Measurements from ENCODE around the gene MED31. TPM values are rescaled to one million over a fixed set of nuclear protein-coding genes. Genes with fewer than 3 reads are reported as not detected.
"Not testable (repeated sequence)": the region's sequence is repeated elsewhere in the genome, so short reads cannot be mapped to it uniquely, and the experiment has no call there.

Gene MED31
- total RNA-seq, 1 experiment from 2014 or later: 27.2 TPM

DNA sequence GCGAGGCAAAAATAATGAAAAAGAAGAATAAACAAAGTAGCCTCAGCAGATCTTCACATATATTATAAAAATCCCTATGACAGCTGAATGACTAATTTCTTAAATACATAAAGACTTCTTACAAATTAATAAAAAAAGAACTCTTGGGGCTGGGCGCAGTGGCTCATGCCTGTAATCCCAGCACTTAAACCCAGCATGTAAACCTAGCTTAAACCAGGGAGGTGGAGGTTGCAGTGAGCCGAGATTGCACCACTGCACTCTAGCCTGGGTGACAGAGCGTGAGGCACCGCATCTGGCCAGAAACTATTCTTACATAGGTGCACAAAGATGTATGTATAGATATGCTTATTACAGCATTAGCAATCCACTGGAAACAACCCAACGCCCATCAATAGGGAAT, 27.8 kb upstream of the MED31 start:
- DNase-seq (ENCODE audit: low spot score): no peak
- in situ Hi-C loops (cut with HindIII; ENCODE audit: low sequenced_read_pairs): no loop called here

DNA sequence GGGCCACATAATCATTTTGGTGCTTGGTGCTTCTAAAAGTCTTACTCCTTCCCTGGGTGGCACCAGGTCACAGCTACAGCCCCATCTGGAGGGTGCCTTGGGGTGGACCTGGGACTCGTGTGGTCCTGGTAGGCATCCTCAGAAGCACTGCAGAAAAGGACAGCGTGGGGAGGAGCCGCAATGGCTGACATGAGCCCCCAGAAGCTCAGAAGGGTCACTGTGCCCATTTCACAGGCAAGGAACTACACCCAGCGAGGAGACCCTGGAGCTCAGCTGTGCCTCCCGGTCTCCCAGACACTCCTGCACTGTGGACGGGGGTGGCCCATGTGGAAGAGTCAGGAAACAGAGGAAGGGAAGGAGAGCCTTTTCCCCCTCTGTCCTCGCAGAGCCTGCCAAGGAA, 26.5 kb upstream of the MED31 start:
- in situ Hi-C loops (cut with HindIII; ENCODE audit: low sequenced_read_pairs): no loop called here
- DNase-seq (ENCODE audit: low spot score): no peak

- no peak for DNase-seq (ENCODE audit: low spot score)
- in situ Hi-C loops (cut with HindIII; ENCODE audit: low sequenced_read_pairs): no loop called here
Measured at GRCh38 chr17:6677158-6677831, 25.9 kb upstream of the MED31 start.

DNA sequence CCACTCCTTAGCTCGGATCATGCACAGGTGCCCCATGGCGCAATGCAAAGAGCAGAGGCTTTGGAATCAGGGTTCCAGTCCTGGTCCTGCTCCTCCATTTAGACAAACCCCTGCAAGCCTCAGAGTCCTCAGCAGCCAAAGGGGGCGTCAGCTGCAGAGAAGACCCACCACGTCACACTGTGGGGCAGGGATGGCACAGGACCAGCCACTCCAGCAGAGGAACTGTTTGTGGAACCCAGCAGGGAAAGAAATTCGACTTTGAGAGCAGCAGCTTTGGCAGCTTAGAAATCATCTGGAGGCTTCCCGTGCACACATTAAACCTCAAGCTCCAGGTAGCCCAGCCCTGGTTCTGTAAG, 25.4 kb upstream of the MED31 start:
- in situ Hi-C loops (cut with HindIII; ENCODE audit: low sequenced_read_pairs): no loop called here
- no peak for DNase-seq (ENCODE audit: low spot score)

DNA sequence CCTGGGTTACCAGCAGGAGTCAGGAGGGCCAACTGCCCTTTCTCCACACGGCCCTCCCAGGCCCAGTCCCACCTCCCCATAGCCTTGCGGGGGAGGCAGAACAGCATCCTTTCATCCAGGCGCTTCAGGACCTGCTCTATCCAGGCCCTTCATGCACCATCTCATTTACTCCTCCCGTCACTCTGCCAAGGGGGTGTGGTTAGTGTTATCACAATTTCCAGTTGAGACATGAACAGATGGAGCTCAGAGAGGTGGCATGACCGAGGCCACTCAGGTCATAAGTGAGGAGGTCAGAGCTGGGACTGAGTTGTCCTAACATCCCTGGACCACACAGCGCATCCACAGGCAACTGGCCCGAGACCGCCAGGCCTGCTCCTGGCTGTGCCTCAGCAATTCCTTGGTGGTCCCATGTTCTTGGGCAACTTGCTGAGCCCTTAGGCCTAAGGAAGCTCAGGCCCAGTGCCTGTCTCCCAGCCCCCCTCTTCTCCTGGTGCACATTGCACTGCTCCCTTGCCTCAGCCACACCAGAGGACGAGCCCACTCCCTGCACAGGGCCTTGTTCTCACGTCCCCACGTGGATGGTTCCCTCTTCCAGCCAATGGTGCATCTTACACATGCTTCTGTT, 23.9 kb upstream of the MED31 start:
- in situ Hi-C loops (cut with HindIII; ENCODE audit: low sequenced_read_pairs): no loop called here
- DNase-seq (ENCODE audit: low spot score): no peak

- in situ Hi-C loops (cut with HindIII; ENCODE audit: low sequenced_read_pairs): no loop called here
- DNase-seq (ENCODE audit: low spot score): no peak
Measured at GRCh38 chr17:6674586-6674985, 23.2 kb upstream of the MED31 start.

DNA sequence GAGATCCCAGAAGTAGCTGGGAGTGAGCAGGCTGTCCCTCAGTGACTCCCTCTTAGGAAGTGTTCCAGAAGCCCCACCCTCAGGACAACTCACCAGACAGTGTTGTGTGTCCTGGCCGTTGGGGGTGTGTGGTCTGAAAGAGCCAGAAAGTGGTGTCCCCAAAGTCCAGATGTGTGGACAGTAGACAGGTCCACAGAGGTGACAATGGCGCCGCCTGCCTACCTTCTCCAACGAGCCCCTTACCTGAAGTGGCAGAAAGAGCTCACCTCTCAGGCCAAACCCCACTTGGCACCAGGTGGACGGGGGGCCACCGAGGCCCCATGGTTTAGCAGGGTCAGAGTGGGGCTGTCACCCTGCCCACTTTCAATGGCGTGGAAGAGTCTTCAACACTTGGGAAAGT, 20.0 kb upstream of the MED31 start:
- in situ Hi-C loops (cut with HindIII; ENCODE audit: low sequenced_read_pairs): no loop called here

DNA sequence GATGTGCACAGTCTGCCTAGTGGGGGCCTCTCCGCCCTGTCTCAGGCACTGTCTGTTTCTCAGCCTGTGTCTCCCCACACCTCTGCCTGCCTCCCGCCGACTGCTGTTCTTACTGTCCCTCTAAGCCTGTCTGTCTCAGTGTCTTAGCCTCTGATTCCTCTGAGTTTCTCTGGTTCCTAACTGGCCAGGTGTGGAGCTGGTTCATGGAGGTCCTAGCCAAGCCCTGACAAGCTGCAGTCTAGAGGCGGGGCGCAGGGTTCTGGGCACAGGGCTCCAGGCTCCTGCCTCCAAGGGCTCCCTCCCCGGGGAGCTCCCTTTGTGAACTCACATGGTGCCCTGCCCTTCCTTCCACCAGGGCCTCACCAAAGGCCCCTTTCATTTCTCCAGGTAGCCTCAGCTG, 19.6 kb upstream of the MED31 start:
- in situ Hi-C loops (cut with HindIII; ENCODE audit: low sequenced_read_pairs): no loop called here

More for the DNA sequence above, 20.0 kb upstream of the MED31 start:
- no peak for DNase-seq (ENCODE audit: low spot score)

DNA sequence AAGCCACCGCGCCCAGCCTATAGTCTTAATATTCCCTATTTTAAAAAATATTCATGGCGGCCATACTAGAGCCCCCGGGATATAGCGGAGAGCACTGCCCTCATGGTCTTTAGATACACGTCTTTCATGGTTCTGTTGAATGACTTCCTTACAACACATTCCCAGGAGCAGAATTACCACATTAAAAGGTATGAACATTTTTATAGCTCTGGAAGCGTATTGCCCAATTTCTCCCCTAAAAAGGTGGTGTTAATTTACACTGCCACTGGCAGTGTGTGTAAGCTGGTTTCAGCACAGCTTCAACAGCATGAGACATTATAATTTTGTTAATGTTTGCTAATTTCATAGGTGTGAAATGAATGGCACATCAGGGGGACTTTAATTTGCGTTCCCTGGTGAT, 19.2 kb upstream of the MED31 start:
- DNase-seq (ENCODE audit: low spot score): no peak
- in situ Hi-C loops (cut with HindIII; ENCODE audit: low sequenced_read_pairs): no loop called here

More for the DNA sequence above, 19.6 kb upstream of the MED31 start:
- no peak for DNase-seq (ENCODE audit: low spot score)

- DNase-seq (ENCODE audit: low spot score): no peak
- in situ Hi-C loops (cut with HindIII; ENCODE audit: low sequenced_read_pairs): no loop called here
Measured at GRCh38 chr17:6669479-6670212, 18.2 kb upstream of the MED31 start.

DNA sequence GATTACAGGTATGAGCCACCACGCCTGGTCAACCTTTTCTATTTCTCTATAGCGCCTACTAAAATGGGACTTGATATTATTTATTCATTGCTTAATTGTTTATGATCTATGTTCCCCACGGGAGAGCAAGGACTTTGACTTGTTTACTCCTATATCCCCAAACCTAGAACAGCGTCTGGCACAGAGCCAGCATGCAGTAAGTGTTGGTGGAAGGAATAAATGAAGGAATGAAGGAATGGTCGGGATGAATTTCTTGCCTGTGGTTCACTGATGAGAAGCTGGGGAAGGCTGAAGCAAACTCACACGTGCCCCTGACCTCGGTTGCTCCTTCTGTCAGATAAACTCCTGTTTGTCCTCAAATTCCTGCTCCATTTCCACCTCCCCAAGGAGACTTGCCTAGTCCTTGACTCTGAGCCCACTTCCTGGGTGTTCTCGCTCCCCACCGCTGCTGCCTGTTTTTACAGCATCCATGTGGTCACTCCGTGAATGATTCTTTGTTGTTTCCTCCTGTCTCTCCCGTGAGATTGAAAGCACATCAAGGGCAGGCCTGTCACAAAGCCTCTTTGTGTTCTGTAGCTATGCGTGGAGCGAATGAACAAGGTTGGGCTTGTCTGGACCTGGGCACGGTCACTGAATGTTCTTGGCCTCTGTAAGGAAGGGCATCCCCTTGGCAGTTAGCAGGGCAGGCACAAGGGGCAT, 17.5 kb upstream of the MED31 start:
- no peak for DNase-seq (ENCODE audit: low spot score)
- in situ Hi-C loops (cut with HindIII; ENCODE audit: low sequenced_read_pairs): no loop called here

DNA sequence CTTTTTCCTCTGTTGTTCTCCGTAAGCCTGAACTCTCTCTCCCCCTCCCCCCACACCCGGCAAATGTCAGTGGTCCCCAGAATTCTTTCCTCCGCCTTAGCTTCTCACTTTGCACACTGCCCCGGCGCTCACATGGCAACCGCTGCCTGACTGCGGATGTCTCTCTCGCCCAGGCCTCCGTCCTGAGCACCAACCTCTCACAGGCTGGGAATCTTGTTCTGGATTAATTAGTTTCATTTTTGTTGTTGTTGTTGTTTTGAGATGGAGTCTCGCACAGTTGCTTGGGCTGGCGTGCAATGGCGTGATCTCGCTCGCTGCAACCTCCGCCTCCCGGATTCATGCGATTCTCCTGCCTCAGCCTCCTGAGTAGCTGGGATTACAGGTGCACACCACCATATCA, 16.8 kb upstream of the MED31 start:
- no peak for DNase-seq (ENCODE audit: low spot score)
- in situ Hi-C loops (cut with HindIII; ENCODE audit: low sequenced_read_pairs): no loop called here

- in situ Hi-C loops (cut with HindIII; ENCODE audit: low sequenced_read_pairs): no loop called here
- no peak for DNase-seq (ENCODE audit: low spot score)
Measured at GRCh38 chr17:6667516-6667915, 16.1 kb upstream of the MED31 start.

DNA sequence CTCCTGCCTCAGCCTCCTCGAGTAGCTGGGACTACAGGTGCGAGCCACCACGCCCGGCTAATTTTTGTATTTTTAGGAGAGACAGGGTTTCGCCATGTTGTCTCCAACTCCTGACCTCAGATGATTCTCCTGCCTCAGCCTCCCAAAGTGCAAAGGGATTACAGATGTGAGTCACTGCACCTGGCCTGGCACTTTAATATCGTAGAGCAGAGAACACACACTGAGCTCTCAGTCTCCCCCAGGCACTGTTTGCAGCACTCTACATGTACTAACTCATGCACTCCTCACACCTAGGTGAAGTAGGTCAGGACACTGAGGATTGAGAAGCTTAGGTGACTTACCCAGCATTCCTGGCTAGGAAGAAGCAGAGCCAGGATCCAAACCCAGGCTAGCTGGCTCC, 15.2 kb upstream of the MED31 start:
- no peak for DNase-seq (ENCODE audit: low spot score)
- in situ Hi-C loops (cut with HindIII; ENCODE audit: low sequenced_read_pairs): no loop called here

DNA sequence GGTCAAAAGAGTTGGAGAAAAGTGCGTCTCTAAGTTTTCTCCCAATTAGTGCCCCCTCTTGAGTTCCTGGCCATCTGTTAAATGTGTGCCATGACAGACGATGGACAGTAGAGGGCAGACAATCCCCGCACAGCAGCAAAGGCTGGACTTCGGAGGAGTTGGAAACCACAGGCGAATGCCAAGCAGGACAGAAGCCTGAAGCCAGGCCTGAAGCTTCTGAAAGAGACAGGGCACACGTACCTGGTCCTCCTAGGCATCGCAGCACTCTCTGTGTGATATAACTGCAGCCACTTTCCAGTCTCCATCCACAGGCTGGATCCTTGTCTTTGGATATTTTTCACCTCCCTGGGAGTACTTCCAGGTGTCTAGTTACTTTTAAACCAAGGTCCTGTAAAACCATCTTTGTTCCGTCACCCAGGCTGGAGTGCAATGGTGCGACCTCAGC, 14.7 kb upstream of the MED31 start:
- peak; percentile 89 for DNase-seq (ENCODE audit: low spot score)
- in situ Hi-C loops (cut with HindIII; ENCODE audit: low sequenced_read_pairs): no loop called here

DNA sequence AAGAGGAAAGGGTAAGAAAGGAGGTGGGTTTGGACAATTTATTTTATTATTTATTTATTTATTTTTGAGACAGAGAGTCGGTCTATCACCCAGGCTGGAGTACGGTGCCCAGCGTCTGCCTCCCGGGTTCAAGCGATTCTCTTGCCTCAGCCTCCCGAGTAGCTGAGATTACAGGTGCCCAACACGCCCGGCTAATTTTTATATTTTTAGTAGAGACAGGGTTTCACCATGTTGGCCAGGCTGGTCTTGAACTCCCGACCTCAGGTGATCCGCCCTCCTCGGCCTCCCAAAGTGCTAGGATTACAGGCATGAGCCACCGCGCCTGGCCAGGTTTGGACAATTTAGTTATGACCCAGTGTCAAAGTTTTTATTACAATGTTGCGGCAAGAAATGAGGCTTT, 11.8 kb upstream of the MED31 start:
- in situ Hi-C loops (cut with HindIII; ENCODE audit: low sequenced_read_pairs): not testable (repeated sequence)

GRCh38 chr17:6661464-6661848, 10.1 kb upstream of the MED31 start:
- in situ Hi-C loops (cut with HindIII; ENCODE audit: low sequenced_read_pairs): no loop called here
- no peak for DNase-seq (ENCODE audit: low spot score)

More for the DNA sequence above, 11.8 kb upstream of the MED31 start:
- DNase-seq (ENCODE audit: low spot score): not testable (repeated sequence)

GRCh38 chr17:6660805-6661463, 9.5 kb upstream of the MED31 start:
- no peak for DNase-seq (ENCODE audit: low spot score)
- in situ Hi-C loops (cut with HindIII; ENCODE audit: low sequenced_read_pairs): no loop called here

DNA sequence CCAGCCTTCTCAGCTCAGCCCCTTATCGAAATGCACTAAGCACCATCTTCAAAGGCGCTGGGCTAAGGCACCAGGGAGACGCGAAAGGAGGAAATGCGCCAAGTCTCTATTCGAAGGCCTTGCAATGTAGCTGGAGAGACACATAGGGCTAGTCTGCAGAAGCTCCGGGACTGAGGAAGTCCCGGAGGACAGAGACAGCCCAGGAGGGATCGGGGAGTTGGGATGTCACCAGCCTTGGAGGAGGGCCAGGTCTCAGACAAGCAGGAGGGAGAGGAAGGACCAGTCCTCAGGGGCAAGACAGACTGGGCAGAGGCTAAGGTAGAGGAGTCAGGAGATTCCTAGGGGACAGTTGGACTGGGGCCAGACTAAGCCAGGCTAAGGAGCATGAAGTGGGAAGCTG, 8.7 kb upstream of the MED31 start:
- DNase-seq (ENCODE audit: low spot score): no peak
- in situ Hi-C loops (cut with HindIII; ENCODE audit: low sequenced_read_pairs): no loop called here

Data from G401 (cell line).